SK-N-SH (cell line): ENCODE results near the gene TRPV2. TPM values are rescaled to one million over a fixed set of nuclear protein-coding genes. Genes with fewer than 3 reads are reported as not detected.
A peak's percentile ranks its signal among the peaks of the same experiment; 100 is the strongest.

Source experiments
- CTCF ChIA-PET: fragments of 300-600, 350-600 bp; formaldehyde crosslinking; extraction: SDS; loops from one replicate; lab custom pipeline; 2021; lab: Yijun Ruan, JAX
- POLR2A ChIA-PET: fragments of 350-600 bp; sonication (Branson Sonifier 250); formaldehyde crosslinking; extraction: SDS; loops from one replicate; lab custom pipeline; 2020; ENCODE audit warnings: antibody characterized with exemption, inconsistent platforms; lab: Yijun Ruan, JAX
- DNase-seq: peaks from one replicate; pipeline ENCODE4 v3.0.0; 2012
- H2AFZ ChIP-seq: fragments of 200-600 bp; sonication (generic); 2 replicates; pipeline ENCODE4 v1.8.1; 2016; ENCODE audit warnings: antibody characterized with exemption, mild to moderate bottlenecking, low read depth
- H3F3A ChIP-seq: fragments of 200-600 bp; sonication (generic); replicated peaks from 2 replicates; pipeline ENCODE3; 2016; ENCODE audit warnings: antibody characterized with exemption, mild to moderate bottlenecking; ENCODE audit not compliant: insufficient read depth
- H3K27ac ChIP-seq, 2 experiments: fragments of 200-500 bp in 1 of 2; fragments of 200-600 bp in 1 of 2; sonication (Bioruptor generic) in 1 of 2; sonication (generic), shearing (Covaris generic) in 1 of 2; 2 replicates each; pipeline versions ENCODE4 v1.5.1 to v1.6.1; 2014 to 2016; ENCODE audit warnings: low read depth in 2 of 2, inconsistent platforms in 1 of 2, low read length in 1 of 2, mild to moderate bottlenecking in 1 of 2, mixed read lengths in 1 of 2
- H3K27me3 ChIP-seq: fragments of 200-600 bp; sonication (generic), shearing (Covaris generic); 2 replicates; pipeline ENCODE4 v1.6.1; 2016; ENCODE audit warnings: mixed run types; ENCODE audit not compliant: insufficient read depth
- H3K36me3 ChIP-seq, 2 experiments: fragments of 200-500 bp in 1 of 2; fragments of 200-600 bp in 1 of 2; sonication (Bioruptor generic) in 1 of 2; sonication (generic) in 1 of 2; replicated peaks in 1 of 2; 2 replicates each; pipeline versions ENCODE3 to v1.5.1; 2014 to 2016; ENCODE audit warnings: low read length in 1 of 2, mild to moderate bottlenecking in 1 of 2; ENCODE audit not compliant: insufficient read depth in 2 of 2, control insufficient read depth in 1 of 2
- H3K4me1 ChIP-seq, 2 experiments: fragments of 200-500 bp in 1 of 2; fragments of 200-600 bp in 1 of 2; sonication (Bioruptor generic) in 1 of 2; sonication (generic), shearing (Covaris generic) in 1 of 2; 2 replicates each; pipeline versions ENCODE4 v1.5.1 to v1.6.1; 2014 to 2016; ENCODE audit warnings: low read depth in 1 of 2, low read length in 1 of 2, mixed run types in 1 of 2; ENCODE audit not compliant: insufficient read depth in 2 of 2, control insufficient read depth in 1 of 2
- H3K4me2 ChIP-seq: fragments of 200-600 bp; sonication (generic), shearing (Covaris generic); 2 replicates; pipeline ENCODE4 v1.6.1; 2017; ENCODE audit warnings: mixed run types
- H3K4me3 ChIP-seq, 2 experiments: fragments of 200-500 bp in 1 of 2; fragments of 200-600 bp in 1 of 2; sonication (Bioruptor generic) in 1 of 2; sonication (generic), shearing (Covaris generic) in 1 of 2; 2 replicates each; pipeline versions ENCODE4 v1.5.1 to v1.8.1; 2014 to 2016; ENCODE audit warnings: low read depth in 2 of 2, inconsistent platforms in 1 of 2, low read length in 1 of 2, mild to moderate bottlenecking in 1 of 2, mixed read lengths in 1 of 2, moderate library complexity in 1 of 2
- H3K79me2 ChIP-seq: fragments of 200-600 bp; sonication (generic); 2 replicates; pipeline ENCODE4 v1.8.1; 2017; ENCODE audit warnings: mild to moderate bottlenecking; ENCODE audit not compliant: insufficient read depth
- H3K9ac ChIP-seq: fragments of 200-600 bp; sonication (generic); 2 replicates; pipeline ENCODE4 v1.6.1; 2017; ENCODE audit warnings: mixed run types
- H3K9me2 ChIP-seq: fragments of 200-600 bp; sonication (generic); 2 replicates; pipeline ENCODE4 v1.6.1; 2017; ENCODE audit warnings: mixed run types
- H3K9me3 ChIP-seq: fragments of 200-600 bp; sonication (generic); 2 replicates; pipeline ENCODE4 v1.6.1; 2017; ENCODE audit warnings: mixed run types, mild to moderate bottlenecking, moderate library complexity
- H4K20me1 ChIP-seq: fragments of 200-600 bp; sonication (generic); 2 replicates; pipeline ENCODE4 v1.6.1; 2017; ENCODE audit warnings: mild to moderate bottlenecking, mixed run types; ENCODE audit not compliant: insufficient read depth
- CHD2 ChIP-seq: fragments of 150-350 bp; IDR thresholded peaks from 2 replicates; pipeline ENCODE4 v1.6.1; 2018; ENCODE audit warnings: low read length; ENCODE audit not compliant: partially characterized antibody
- MXI1 ChIP-seq: IDR thresholded peaks from 2 replicates; pipeline ENCODE4 v1.6.1; 2012; ENCODE audit warnings: mild to moderate bottlenecking, low read depth, low read length, improper control_type of control experiment
- POLR2AphosphoS5 ChIP-seq: IDR thresholded peaks from 2 replicates; pipeline ENCODE4 v1.6.1; 2012; ENCODE audit warnings: low read depth, low read length
- RFX5 ChIP-seq: IDR thresholded peaks from 2 replicates; pipeline ENCODE4 v1.6.1; 2012; ENCODE audit warnings: mild to moderate bottlenecking, improper control_type of control experiment, low read length
- SIN3A ChIP-seq: IDR thresholded peaks from 2 replicates; pipeline ENCODE4 v1.6.1; 2012; ENCODE audit warnings: low read depth, mild to moderate bottlenecking, low read length, moderate library complexity, borderline replicate concordance
- TEAD4 ChIP-seq: IDR thresholded peaks from 2 replicates; pipeline ENCODE4 v1.4.0; 2012; ENCODE audit warnings: mild to moderate bottlenecking, borderline replicate concordance; ENCODE audit not compliant: insufficient read depth
- WGBS: methylation state at CpG from one replicate; pipeline ENCODE4 v1.1.6; 2017; ENCODE audit warnings: low lambda C conversion rate; 5-methylcytosine and 5-hydroxymethylcytosine counted together
- polyA plus RNA-seq, 3 experiments: library from polyadenylated mRNA; depleted of rRNA; stranded (reverse); fragments of >200 nt; gene quantifications; 2 replicates each; pipeline ENCODE4 v1.2.3, GENCODE V29; 2012
- TF ChIP-seq, protein P1 (sequence below): IDR thresholded peaks from 2 replicates; pipeline ENCODE4 v1.4.0; 2012; ENCODE audit warnings: low read depth, borderline replicate concordance
- TF ChIP-seq, protein P2 (sequence below): fragments of 150-350 bp; IDR thresholded peaks from 2 replicates; pipeline ENCODE4 v1.6.1; 2016; ENCODE audit warnings: mild to moderate bottlenecking, low read depth, low read length
- TF ChIP-seq, protein P3 (sequence below): IDR thresholded peaks from 2 replicates; pipeline ENCODE4 v1.4.0; 2012; ENCODE audit warnings: low read depth
- TF ChIP-seq, protein P4 (sequence below): fragments of 150-350 bp; IDR thresholded peaks from 2 replicates; pipeline ENCODE4 v1.6.1; 2017; ENCODE audit warnings: antibody characterized with exemption, low read length, low read depth, borderline replicate concordance

Gene TRPV2
- polyA plus RNA-seq, 1 of the 3 experiments (the other 2 are of a cell fraction): 11.0 TPM

DNA sequence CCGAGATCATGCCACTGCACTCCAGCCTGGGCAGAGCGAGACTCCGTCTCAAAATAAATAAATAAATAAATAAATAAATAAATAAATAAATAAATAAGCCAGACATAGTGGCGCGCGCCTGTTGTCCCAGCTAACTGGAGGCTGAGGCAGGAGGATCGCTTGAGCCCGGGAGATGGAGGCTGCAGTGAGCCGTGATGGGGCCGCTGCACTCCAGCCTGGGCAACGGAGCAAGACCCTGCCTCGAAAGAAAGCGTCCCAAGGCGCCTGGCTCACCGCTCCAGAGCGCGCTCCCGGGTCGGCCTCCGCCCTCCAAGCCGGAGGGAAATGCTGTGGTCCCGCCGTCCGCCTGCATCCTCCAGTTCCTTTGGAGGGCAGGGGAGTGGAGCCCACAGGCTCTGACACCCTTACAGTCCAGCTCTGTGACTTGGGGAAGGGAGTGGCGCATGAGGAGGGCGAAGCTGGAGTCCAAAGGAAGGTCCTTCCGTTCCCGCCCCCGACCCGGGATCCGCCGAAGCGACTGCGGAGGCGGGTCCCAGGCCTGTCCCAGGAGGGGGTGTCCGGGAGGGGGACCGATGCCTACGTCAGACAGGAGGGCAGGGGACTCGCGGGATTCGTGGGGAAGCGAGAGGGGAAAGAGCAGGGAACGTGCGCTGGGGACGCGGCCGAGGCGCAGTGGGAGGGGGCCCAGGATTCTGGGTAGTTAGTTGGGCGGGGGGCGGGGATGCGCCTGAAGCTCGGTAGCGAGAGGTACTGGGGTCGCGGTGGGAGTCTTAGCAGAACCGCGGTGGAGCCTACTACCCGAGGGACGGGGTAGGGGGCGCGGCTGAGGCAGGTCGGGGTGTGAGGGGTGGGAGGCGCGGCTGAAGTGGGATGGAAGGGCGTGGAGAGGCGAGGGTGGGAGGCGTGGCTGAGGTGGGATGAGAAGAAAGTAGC, 8.4 kb upstream of the TRPV2 start:
- POLR2A ChIA-PET: interaction anchor here (0.6 to 2.6 kb wide), 4 partner anchors 8 to 47 kb away, joined by 3 to 20 read pairs (median 11); partner anchors contain the start of genes TRPV2 and UBB
- peak overlapping the region; percentile 64 for H3K9ac ChIP-seq
- H3K4me1 ChIP-seq: peaks cover 0 to 9% of the 10 kb centered on the region in 2 experiments; a peak in 1 of 4 replicates
- no peaks in the 10 kb centered on the region for H4K20me1 ChIP-seq
- H3K9me3 ChIP-seq: no peaks in the 10 kb centered on the region
- H3K36me3 ChIP-seq: no peaks in the 10 kb centered on the region
- no peaks in the 10 kb centered on the region for H3K9me2 ChIP-seq
- H3K4me2 ChIP-seq: peak overlapping the region; percentile 89
- CTCF ChIA-PET: interaction anchor here (0.5 to 2.1 kb wide), 9 partner anchors 9 to 848 kb away, joined by 3 to 10 read pairs (median 3); no protein-coding TSS in a partner anchor
- H3F3A ChIP-seq: peaks cover 7% of the 10 kb centered on the region
- no peaks in the 10 kb centered on the region for H3K27me3 ChIP-seq
- peak; percentile 88 for DNase-seq
- 2% methylated on average over 53 of the region's 67 CpGs for WGBS
- H3K27ac ChIP-seq: peak overlapping the region in 1 of 2 experiments; percentile 70; a peak in 2 of 4 replicates
- peak overlapping the region; percentile 97 for H2AFZ ChIP-seq
- H3K4me3 ChIP-seq: peak overlapping the region; percentile 56 to 64
- H3K79me2 ChIP-seq: no peaks in the 10 kb centered on the region
- TF ChIP-seq, protein P1, sequence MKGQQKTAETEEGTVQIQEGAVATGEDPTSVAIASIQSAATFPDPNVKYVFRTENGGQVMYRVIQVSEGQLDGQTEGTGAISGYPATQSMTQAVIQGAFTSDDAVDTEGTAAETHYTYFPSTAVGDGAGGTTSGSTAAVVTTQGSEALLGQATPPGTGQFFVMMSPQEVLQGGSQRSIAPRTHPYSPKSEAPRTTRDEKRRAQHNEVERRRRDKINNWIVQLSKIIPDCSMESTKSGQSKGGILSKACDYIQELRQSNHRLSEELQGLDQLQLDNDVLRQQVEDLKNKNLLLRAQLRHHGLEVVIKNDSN: no peak
- TF ChIP-seq POLR2AphosphoS5 (peak; percentile 44; the same call in 1 of the 2 replicates), RFX5 (0 out of 2 replicates have a peak, but pooled peaks have one; percentile 16), TEAD4 (no peak), MXI1 (peak; percentile 38; the same call in 1 of the 2 replicates), SIN3A (no peak), CHD2 (peak; percentile 94)
- TF ChIP-seq, protein P2, sequence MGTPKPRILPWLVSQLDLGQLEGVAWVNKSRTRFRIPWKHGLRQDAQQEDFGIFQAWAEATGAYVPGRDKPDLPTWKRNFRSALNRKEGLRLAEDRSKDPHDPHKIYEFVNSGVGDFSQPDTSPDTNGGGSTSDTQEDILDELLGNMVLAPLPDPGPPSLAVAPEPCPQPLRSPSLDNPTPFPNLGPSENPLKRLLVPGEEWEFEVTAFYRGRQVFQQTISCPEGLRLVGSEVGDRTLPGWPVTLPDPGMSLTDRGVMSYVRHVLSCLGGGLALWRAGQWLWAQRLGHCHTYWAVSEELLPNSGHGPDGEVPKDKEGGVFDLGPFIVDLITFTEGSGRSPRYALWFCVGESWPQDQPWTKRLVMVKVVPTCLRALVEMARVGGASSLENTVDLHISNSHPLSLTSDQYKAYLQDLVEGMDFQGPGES: no peak
- TF ChIP-seq, protein P3, sequence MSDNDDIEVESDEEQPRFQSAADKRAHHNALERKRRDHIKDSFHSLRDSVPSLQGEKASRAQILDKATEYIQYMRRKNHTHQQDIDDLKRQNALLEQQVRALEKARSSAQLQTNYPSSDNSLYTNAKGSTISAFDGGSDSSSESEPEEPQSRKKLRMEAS: 0 out of 2 replicates have a peak, but pooled peaks have one; percentile 19
- TF ChIP-seq, protein P4, sequence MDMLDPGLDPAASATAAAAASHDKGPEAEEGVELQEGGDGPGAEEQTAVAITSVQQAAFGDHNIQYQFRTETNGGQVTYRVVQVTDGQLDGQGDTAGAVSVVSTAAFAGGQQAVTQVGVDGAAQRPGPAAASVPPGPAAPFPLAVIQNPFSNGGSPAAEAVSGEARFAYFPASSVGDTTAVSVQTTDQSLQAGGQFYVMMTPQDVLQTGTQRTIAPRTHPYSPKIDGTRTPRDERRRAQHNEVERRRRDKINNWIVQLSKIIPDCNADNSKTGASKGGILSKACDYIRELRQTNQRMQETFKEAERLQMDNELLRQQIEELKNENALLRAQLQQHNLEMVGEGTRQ: no peak
